ENCODE results near the gene S100A12. TPM values are rescaled to one million over a fixed set of nuclear protein-coding genes. Genes with fewer than 3 reads are reported as not detected.
"Not testable (repeated sequence)": the region's sequence is repeated elsewhere in the genome, so short reads cannot be mapped to it uniquely, and the experiment has no call there.

Gene S100A12
- total and polyA plus RNA-seq, 3 donors from 2014 or later: not detected

DNA sequence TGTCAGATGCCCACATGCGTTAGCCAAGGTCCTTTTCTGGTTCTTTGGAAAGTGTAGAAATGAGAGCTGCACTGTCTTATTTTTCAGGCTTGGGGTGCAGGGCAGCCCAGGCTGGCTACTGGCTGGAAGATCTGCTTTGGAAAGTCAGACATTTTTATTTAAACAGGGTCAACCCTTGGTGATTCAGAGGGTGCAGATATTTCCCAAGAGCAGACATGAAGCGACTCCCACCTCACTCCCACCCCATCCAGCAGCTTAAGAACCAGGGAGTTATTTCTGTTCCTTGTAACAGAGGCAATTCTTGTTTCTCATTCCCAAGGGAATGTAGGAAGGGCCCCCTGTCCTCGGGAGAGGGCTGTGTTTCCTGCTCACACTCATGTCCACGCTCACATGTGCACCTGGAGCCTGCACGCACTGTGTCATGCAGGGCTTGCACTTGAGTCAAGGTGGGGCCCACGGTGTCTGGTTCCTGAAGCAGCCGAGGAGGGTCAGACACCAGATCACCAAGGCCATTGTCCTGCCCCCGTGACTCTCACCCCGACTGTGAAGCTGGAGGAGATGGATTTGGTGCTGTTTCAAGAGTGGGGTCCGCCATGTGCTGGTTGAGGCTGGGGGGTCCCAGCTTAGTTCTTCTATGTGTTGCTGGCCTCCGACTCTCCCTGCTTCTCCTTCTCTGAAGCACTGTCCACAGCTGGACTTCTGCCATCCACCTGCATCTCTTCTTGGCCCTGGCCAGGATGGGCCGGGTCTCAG lies 41.9 kb upstream of the S100A12 start:
- 78 to 79% methylated on average over 8 to 12 of the region's 12 CpGs for WGBS, 2 donors

DNA sequence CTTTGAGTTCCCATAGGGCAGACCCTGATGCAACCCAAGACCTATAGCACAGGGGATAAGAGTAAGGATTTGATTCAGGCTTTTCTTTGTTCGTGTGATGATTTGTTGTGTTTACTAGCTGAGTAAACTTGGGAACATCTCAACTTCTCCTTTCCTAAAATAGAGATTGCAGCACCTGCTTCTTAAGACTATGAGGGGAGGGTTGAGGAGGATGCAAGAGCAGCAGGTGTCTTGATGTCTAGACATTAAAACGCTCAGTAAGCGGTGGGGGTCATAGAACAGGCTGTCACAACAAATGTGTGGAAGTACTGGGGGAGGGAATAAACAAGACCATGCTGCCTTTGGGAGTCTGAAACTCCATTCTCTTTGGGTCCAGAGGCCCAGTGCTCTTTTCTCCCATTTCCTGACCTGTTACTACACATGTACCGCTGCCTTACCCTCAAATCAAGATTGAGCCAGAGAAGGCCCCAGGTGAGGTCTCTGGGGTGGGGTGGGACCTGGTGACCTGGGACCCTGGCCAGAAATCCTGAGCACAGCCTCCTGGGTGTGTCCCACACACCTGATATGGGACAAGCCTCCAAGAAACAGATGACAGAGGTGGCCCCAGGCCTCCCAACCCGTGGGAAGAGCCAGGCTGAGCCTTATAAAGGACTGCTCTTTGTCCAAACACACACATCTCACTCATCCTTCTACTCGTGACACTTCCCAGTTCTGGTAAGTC lies 40.6 kb upstream of the S100A12 start, which contains the start of gene S100A7A:
Gene S100A7A, plus strand, starts transcription at position 671 of the 721 bp plus-strand sequence. CDS start 1,563 bp downstream, outside the sequence.
- Histone ChIP-seq H3K4me3 (no peak within 1 kb of the TSS), H3K9me3 (no peaks in the 10 kb centered on the region), H3K27ac (no peak within 1 kb of the TSS), H3K36me3 (ENCODE audit: low read depth, missing control alignments) (no peaks in the 10 kb centered on the region), H3K4me1 (no peaks in the 10 kb centered on the region), H3K27me3 (no peaks in the 10 kb centered on the region)
- 78 to 79% methylated on average over 6 of the region's 6 CpGs for WGBS, 2 donors
- TF ChIP-seq CTCF (IDR thresholded peaks at IDR 0.05): no peak
- no peak for TF ChIP-seq POLR2A (IDR thresholded peaks at IDR 0.05)
- no peak for DNase-seq
- intact Hi-C loops (cut with DNase I; ENCODE audit: low total_unique reads): no loop called here

More for the DNA sequence above, 41.9 kb upstream of the S100A12 start:
- Histone ChIP-seq H3K27me3 (no peaks in the 10 kb centered on the region), H3K27ac (no peak overlapping the region), H3K4me3 (no peak overlapping the region), H3K36me3 (ENCODE audit: low read depth, missing control alignments) (no peaks in the 10 kb centered on the region), H3K9me3 (no peaks in the 10 kb centered on the region), H3K4me1 (no peaks in the 10 kb centered on the region)
- intact Hi-C loops (cut with DNase I; ENCODE audit: low total_unique reads): no loop called here
- no peak for DNase-seq
- no peak for TF ChIP-seq CTCF (IDR thresholded peaks at IDR 0.05)
- TF ChIP-seq POLR2A (IDR thresholded peaks at IDR 0.05): no peak

DNA sequence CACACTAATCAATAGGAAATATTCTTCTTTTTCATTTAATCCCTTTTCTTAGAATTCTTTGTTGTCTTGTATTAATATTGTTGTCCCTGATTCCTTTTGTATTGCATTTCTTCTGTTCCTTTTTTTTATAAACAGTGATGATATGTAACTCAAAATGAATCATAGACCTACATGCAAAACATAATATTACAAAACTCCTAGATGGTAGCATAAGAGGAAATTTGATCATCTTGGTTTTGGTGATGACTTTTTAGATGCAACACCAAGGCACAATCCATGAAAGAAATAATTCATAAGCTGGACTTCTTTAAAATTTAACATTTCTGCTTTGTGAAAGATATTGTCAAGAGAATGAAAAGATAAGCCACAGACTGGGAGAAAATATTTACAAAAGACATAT lies 38.5 kb upstream of the S100A12 start:
- H3K4me1 ChIP-seq; H3K36me3 ChIP-seq (ENCODE audit: low read depth, missing control alignments); H3K27me3 ChIP-seq; H3K9me3 ChIP-seq; DNase-seq; H3K4me3 ChIP-seq; H3K27ac ChIP-seq; intact Hi-C loops (cut with DNase I; ENCODE audit: low total_unique reads): not testable (repeated sequence)

DNA sequence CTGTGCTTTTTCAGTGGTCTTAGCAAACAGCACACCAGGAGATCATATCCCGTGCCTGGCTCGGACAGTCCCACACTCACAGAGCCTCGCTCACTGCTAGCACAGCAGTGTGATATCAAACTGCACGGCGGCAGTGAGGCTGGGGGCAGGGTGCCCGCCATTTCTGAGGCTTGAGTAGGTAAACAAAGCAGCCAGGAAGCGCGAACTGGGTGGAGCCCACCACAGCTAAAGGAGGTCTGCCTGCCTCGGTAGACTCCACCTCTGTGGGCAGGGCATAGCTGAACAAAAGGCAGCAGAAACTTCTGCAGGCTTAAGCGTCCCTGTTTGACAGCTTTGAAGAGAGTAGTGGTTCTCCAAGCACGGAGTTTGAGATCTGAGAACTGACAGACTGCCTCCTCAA lies 31.9 kb upstream of the S100A12 start:
- H3K4me1 ChIP-seq; intact Hi-C loops (cut with DNase I; ENCODE audit: low total_unique reads); H3K27ac ChIP-seq; H3K27me3 ChIP-seq; H3K9me3 ChIP-seq; H3K36me3 ChIP-seq (ENCODE audit: low read depth, missing control alignments); H3K4me3 ChIP-seq; DNase-seq: not testable (repeated sequence)
- 77 to 80% methylated on average over 9 to 11 of the region's 11 CpGs for WGBS, 2 donors

GRCh38 chr1:153405825-153406599 lies 30.6 kb upstream of the S100A12 start:
- H3K9me3 ChIP-seq; H3K36me3 ChIP-seq (ENCODE audit: low read depth, missing control alignments); H3K27ac ChIP-seq; intact Hi-C loops (cut with DNase I; ENCODE audit: low total_unique reads); H3K4me1 ChIP-seq; H3K27me3 ChIP-seq; H3K4me3 ChIP-seq; DNase-seq: not testable (repeated sequence)
- 80 to 81% methylated on average over 2 to 6 of the region's 6 CpGs for WGBS, 2 donors

- DNase-seq: peak; percentile 61
- H3K27ac ChIP-seq: no peak overlapping the region
- TF ChIP-seq POLR2A (IDR thresholded peaks at IDR 0.05) (no peak), CTCF (IDR thresholded peaks at IDR 0.05) (peak in 2 of 3 experiments; percentile 57 to 74)
- no peaks in the 10 kb centered on the region for H3K4me1 ChIP-seq
- no peaks in the 10 kb centered on the region for H3K9me3 ChIP-seq
- H3K36me3 ChIP-seq (ENCODE audit: low read depth, missing control alignments): no peaks in the 10 kb centered on the region
- intact Hi-C loops (cut with DNase I; ENCODE audit: low total_unique reads): no loop called here
- H3K27me3 ChIP-seq: no peaks in the 10 kb centered on the region
- 37 to 50% methylated on average over 15 of the region's 15 CpGs for WGBS, 2 donors
- H3K4me3 ChIP-seq: no peak overlapping the region
Measured at GRCh38 chr1:153404768-153405167, 29.3 kb upstream of the S100A12 start.
